Esophagus muscularis mucosa (tissue), 4 donors: ENCODE measurements around the gene SIM1. TPM values are rescaled to one million over a fixed set of nuclear protein-coding genes. Genes with fewer than 3 reads are reported as not detected.
A peak's percentile ranks its signal among the peaks of the same experiment; 100 is the strongest.

Source experiments
- DNase-seq: peaks from one replicate; pipeline ENCODE4 v3.0.0-alpha.2; 2017; ENCODE audit errors: extremely low spot score
- H3K27ac ChIP-seq, 4 donors: fragments of 200-600 bp; sonication (generic); replicated peaks in 1 of 4; 1 replicate in 3 of 4; 2 replicates in 1 of 4; pipeline ENCODE4 v1.5.1; 2016 to 2019; ENCODE audit warnings: mild to moderate bottlenecking in 1 of 4
- H3K27me3 ChIP-seq, 4 donors: fragments of 200-600 bp; sonication (generic); one replicate each; pipeline versions ENCODE4 v1.5.1 to v1.6.0; 2016 to 2019
- H3K36me3 ChIP-seq, 4 donors: fragments of 200-600 bp; sonication (generic); one replicate each; pipeline ENCODE4 v1.5.1; 2016 to 2019
- H3K4me1 ChIP-seq, 4 donors: fragments of 200-600 bp; sonication (generic); one replicate each; pipeline ENCODE4 v1.5.1; 2016 to 2019
- H3K4me3 ChIP-seq, 4 donors: fragments of 200-600 bp; sonication (generic); 1 replicate in 2 of 4; 2 replicates in 2 of 4; pipeline ENCODE4 v1.5.1; 2016 to 2019; ENCODE audit warnings: mild to moderate bottlenecking in 4 of 4, moderate library complexity in 1 of 4
- H3K9me3 ChIP-seq, 4 donors: fragments of 200-600 bp; sonication (generic); 1 replicate in 3 of 4; 2 replicates in 1 of 4; pipeline ENCODE4 v1.5.1; 2016 to 2019
- CTCF ChIP-seq, 3 experiments: fragments of 200-600 bp in 2 of 3; fragments of 450-650 bp in 1 of 3; sonication (generic) in 2 of 3; IDR thresholded peaks; one replicate each; pipeline ENCODE4 v1.5.1; 2017 to 2019; ENCODE audit warnings: antibody characterized with exemption in 3 of 3, mild to moderate bottlenecking in 2 of 3, moderate library complexity in 1 of 3
- EP300 ChIP-seq: sonication (generic); formaldehyde crosslinking; IDR thresholded peaks from one replicate; pipeline ENCODE4 v1.6.1; 2017; ENCODE audit warnings: antibody characterized with exemption
- POLR2A ChIP-seq: fragments of 450-650 bp; IDR thresholded peaks from one replicate; pipeline ENCODE4 v1.6.1; 2017; ENCODE audit warnings: antibody characterized with exemption, moderate library complexity, mild to moderate bottlenecking, low read depth
- POLR2AphosphoS5 ChIP-seq, 2 donors: sonication (generic); formaldehyde crosslinking; IDR thresholded peaks; one replicate each; pipeline ENCODE4 v1.6.1; 2017; ENCODE audit warnings: antibody characterized with exemption in 2 of 2
- WGBS: methylation state at CpG from one replicate; pipeline ENCODE4 v1.1.5; 2018; 5-methylcytosine and 5-hydroxymethylcytosine counted together
- intact Hi-C: fragments of 100-400 bp; cut with DNase I; formaldehyde crosslinking; loops from one replicate; pipeline ENCODE4 v1.15.1; 2023
- total RNA-seq, 4 donors: library from RNA; depleted of rRNA; stranded (reverse); fragments of >200 nt; gene quantifications; one replicate each; pipeline versions ENCODE4 v1.1.0 to v1.2.1, GENCODE V29; 2016

SIM1 gene
- total RNA-seq, 4 donors from 2014 or later: not detected

- peaks cover 15 to 47% (median 28%) of the 10 kb centered on the region in 4 donors for H3K4me1 ChIP-seq
- H3K36me3 ChIP-seq: no peaks in the 10 kb centered on the region
- TF ChIP-seq POLR2AphosphoS5 (IDR thresholded peaks at IDR 0.05) (no peak), POLR2A (no peak), EP300 (no peak)
- intact Hi-C loops: no loop called here
- H3K9me3 ChIP-seq: no peaks in the 10 kb centered on the region
- DNase-seq: peak; percentile 37
- no peak overlapping the region for H3K27ac ChIP-seq
- H3K4me3 ChIP-seq: peak overlapping the region in 1 of 4 donors; percentile 38
- WGBS: 7% methylated on average over 17 of the region's 24 CpGs
- H3K27me3 ChIP-seq: peaks cover 19 to 100% (median 99%) of the 10 kb centered on the region in 4 donors
Observed at GRCh38 chr6:100463630-100464161, 1.0 kb downstream of the SIM1 start.

- peak; percentile 39 for DNase-seq
- Histone ChIP-seq H3K36me3 (no peaks in the 10 kb centered on the region), H3K27me3 (peaks cover 19 to 100% (median 99%) of the 10 kb centered on the region in 4 donors), H3K4me3 (no peak overlapping the region), H3K9me3 (no peaks in the 10 kb centered on the region), H3K27ac (no peak overlapping the region), H3K4me1 (peaks cover 15 to 54% (median 34%) of the 10 kb centered on the region in 4 donors)
- intact Hi-C loops: no loop called here
- 15% methylated on average over 13 of the region's 13 CpGs for WGBS
- TF ChIP-seq EP300: no peak
- no peak for TF ChIP-seq POLR2AphosphoS5 (IDR thresholded peaks at IDR 0.05)
- no peak for TF ChIP-seq CTCF (IDR thresholded peaks at IDR 0.05)
- no peak for TF ChIP-seq POLR2A
Observed at GRCh38 chr6:100462706-100463629, 1.8 kb downstream of the SIM1 start.

GRCh38 chr6:100461917-100462705, 2.6 kb downstream of the SIM1 start:
- peaks cover 19 to 100% (median 98%) of the 10 kb centered on the region in 4 donors for H3K27me3 ChIP-seq

GRCh38 chr6:100461278-100461916, 3.3 kb downstream of the SIM1 start:
- peaks cover 0 to 5% (median 0%) of the 10 kb centered on the region in 4 donors for H3K9me3 ChIP-seq
- TF ChIP-seq CTCF (IDR thresholded peaks at IDR 0.05) (no peak), POLR2AphosphoS5 (IDR thresholded peaks at IDR 0.05) (no peak), POLR2A (no peak), EP300 (no peak)
- no peaks in the 10 kb centered on the region for H3K36me3 ChIP-seq
- intact Hi-C loops: no loop called here
- peaks cover 15 to 45% (median 33%) of the 10 kb centered on the region in 4 donors for H3K4me1 ChIP-seq
- H3K4me3 ChIP-seq: no peak overlapping the region
- peaks cover 19 to 100% (median 98%) of the 10 kb centered on the region in 4 donors for H3K27me3 ChIP-seq
- DNase-seq: peak; percentile 86
- no peak overlapping the region for H3K27ac ChIP-seq
- WGBS: 9% methylated on average over 29 of the region's 29 CpGs

More at GRCh38 chr6:100461917-100462705, 2.6 kb downstream of the SIM1 start:
- peaks cover 15 to 52% (median 35%) of the 10 kb centered on the region in 4 donors for H3K4me1 ChIP-seq
- intact Hi-C loops: no loop called here
- DNase-seq: no peak
- WGBS: 8% methylated on average over 3 of the region's 3 CpGs
- no peaks in the 10 kb centered on the region for H3K9me3 ChIP-seq
- TF ChIP-seq CTCF (IDR thresholded peaks at IDR 0.05): no peak
- no peak for TF ChIP-seq POLR2A
- TF ChIP-seq EP300: no peak
- TF ChIP-seq POLR2AphosphoS5 (IDR thresholded peaks at IDR 0.05): no peak
- H3K27ac ChIP-seq: no peak overlapping the region
- no peak overlapping the region for H3K4me3 ChIP-seq
- H3K36me3 ChIP-seq: no peaks in the 10 kb centered on the region
